Posterior cingulate gyrus (tissue), 11 donors: ENCODE results near the gene SYT14.
A peak's percentile ranks its signal among the peaks of the same experiment; 100 is the strongest.
"Not testable (repeated sequence)": the region's sequence is repeated elsewhere in the genome, so short reads cannot be mapped to it uniquely, and the experiment has no call there.

Experiments used
- DNase-seq, 10 donors: peaks; one replicate each; pipeline versions ENCODE4 v3.0.0 to v3.0.0-alpha.2; 2020 to 2021; ENCODE audit warnings: mixed read lengths in 3 of 10
- intact Hi-C: fragments of 100-400 bp; cut with DNase I; formaldehyde crosslinking; loops from one replicate; pipeline ENCODE4 v1.15.1; 2023

Gene SYT14

GRCh38 chr1:209931141-209931540 lies 6.9 kb upstream of the SYT14 start:
- intact Hi-C loops: no loop called here
- DNase-seq: no peak

- intact Hi-C loops: loop anchor here (5.0 kb wide), 1 partner anchor 74 kb away; no protein-coding TSS in a partner anchor
- DNase-seq: no peak
Measured at GRCh38 chr1:209936125-209936524, 1.9 kb upstream of the SYT14 start.

- intact Hi-C loops: no loop called here
- no peak for DNase-seq
Measured at GRCh38 chr1:209945377-209945776, 7.4 kb downstream of the SYT14 start.

- no peak for DNase-seq
- intact Hi-C loops: no loop called here
Measured at GRCh38 chr1:209948155-209948554, 10.1 kb downstream of the SYT14 start.

- intact Hi-C loops: no loop called here
- DNase-seq: no peak
Measured at GRCh38 chr1:209956116-209956515, 18.1 kb downstream of the SYT14 start.

GRCh38 chr1:209959623-209960022 lies 21.6 kb downstream of the SYT14 start:
- intact Hi-C loops: no loop called here
- DNase-seq: no peak

- intact Hi-C loops: no loop called here
- no peak for DNase-seq
Measured at GRCh38 chr1:209960926-209961325, 22.9 kb downstream of the SYT14 start.

GRCh38 chr1:209962388-209962787 lies 24.4 kb downstream of the SYT14 start:
- intact Hi-C loops: no loop called here
- no peak for DNase-seq

- no peak for DNase-seq
- intact Hi-C loops: no loop called here
Measured at GRCh38 chr1:209962856-209963255, 24.8 kb downstream of the SYT14 start.

- intact Hi-C loops: no loop called here
- DNase-seq: no peak
Measured at GRCh38 chr1:209965996-209966395, 28.0 kb downstream of the SYT14 start.

- intact Hi-C loops: not testable (repeated sequence)
Measured at GRCh38 chr1:209978721-209979120, 40.7 kb downstream of the SYT14 start.

GRCh38 chr1:209983953-209984352 lies 45.9 kb downstream of the SYT14 start:
- peak in 4 of 10 donors; percentile 11 to 69 (median 64) for DNase-seq
- intact Hi-C loops: no loop called here

More at GRCh38 chr1:209978721-209979120, 40.7 kb downstream of the SYT14 start:
- peak in 2 of 10 donors; percentile 61 to 79 for DNase-seq

- intact Hi-C loops: no loop called here
- DNase-seq: no peak
Measured at GRCh38 chr1:209985002-209985401, 47.0 kb downstream of the SYT14 start.

- intact Hi-C loops: loop anchor here (1.0 kb wide), 1 partner anchor 128 kb away; no protein-coding TSS in a partner anchor
- no peak for DNase-seq
Measured at GRCh38 chr1:209988706-209989105, 50.7 kb downstream of the SYT14 start.

- intact Hi-C loops: loop anchor here (1.0 kb wide), 1 partner anchor 129 kb away; no protein-coding TSS in a partner anchor
- no peak for DNase-seq
Measured at GRCh38 chr1:209989525-209989924, 51.5 kb downstream of the SYT14 start.

- DNase-seq: peak in 5 of 10 donors; percentile 22 to 75 (median 57)
- intact Hi-C loops: no loop called here
Measured at GRCh38 chr1:209993061-209993830, 55.2 kb downstream of the SYT14 start.

GRCh38 chr1:209996348-209996747 lies 58.3 kb downstream of the SYT14 start:
- intact Hi-C loops: no loop called here

GRCh38 chr1:209999005-209999404 lies 61.0 kb downstream of the SYT14 start:
- DNase-seq: no peak
- intact Hi-C loops: no loop called here

More at GRCh38 chr1:209996348-209996747, 58.3 kb downstream of the SYT14 start:
- DNase-seq: no peak

GRCh38 chr1:210001751-210002150 lies 63.7 kb downstream of the SYT14 start:
- no peak for DNase-seq
- intact Hi-C loops: no loop called here

- intact Hi-C loops: no loop called here
- DNase-seq: no peak
Measured at GRCh38 chr1:210003501-210003900, 65.5 kb downstream of the SYT14 start.

- intact Hi-C loops: no loop called here
- no peak for DNase-seq
Measured at GRCh38 chr1:210010161-210010560, 72.1 kb downstream of the SYT14 start.

- no peak for DNase-seq
- intact Hi-C loops: no loop called here
Measured at GRCh38 chr1:210021145-210021860, 83.3 kb downstream of the SYT14 start.
